Osteocyte (in vitro differentiated cells): Measurements from ENCODE around the gene CXCL14. TPM values are rescaled to one million over a fixed set of nuclear protein-coding genes. Genes with fewer than 3 reads are reported as not detected.

Source experiments
- DNase-seq: peaks from one replicate; pipeline ENCODE4 v3.0.0; 2021; ENCODE audit warnings: mixed read lengths; ENCODE audit not compliant: unreplicated experiment; ENCODE audit errors: extremely low spot score
- H3K27ac Mint-ChIP-seq: one replicate; pipeline ENCODE4 v1.8.0; 2021; ENCODE audit warnings: mild to moderate bottlenecking, mixed read lengths; ENCODE audit not compliant: unreplicated experiment
- H3K27me3 Mint-ChIP-seq: one replicate; pipeline ENCODE4 v1.8.0; 2021; ENCODE audit warnings: mixed read lengths; ENCODE audit not compliant: unreplicated experiment
- H3K36me3 Mint-ChIP-seq: one replicate; pipeline ENCODE4 v1.8.0; 2021; ENCODE audit warnings: mixed read lengths; ENCODE audit not compliant: unreplicated experiment
- H3K4me1 Mint-ChIP-seq: one replicate; pipeline ENCODE4 v1.8.0; 2021; ENCODE audit warnings: mixed read lengths; ENCODE audit not compliant: unreplicated experiment
- H3K4me3 Mint-ChIP-seq: one replicate; pipeline ENCODE4 v1.8.0; 2021; ENCODE audit warnings: mild to moderate bottlenecking, moderate library complexity, mixed read lengths; ENCODE audit not compliant: unreplicated experiment
- H3K9me3 Mint-ChIP-seq: one replicate; pipeline ENCODE4 v1.8.0; 2021; ENCODE audit warnings: mixed read lengths; ENCODE audit not compliant: unreplicated experiment
- CTCF ChIP-seq: fragments of 200-600 bp; sonication (generic); IDR thresholded peaks from 2 replicates; pipeline ENCODE4 v1.5.0; 2021; ENCODE audit warnings: antibody characterized with exemption, mild to moderate bottlenecking, moderate library complexity
- total RNA-seq: library from RNA; stranded (reverse); gene quantifications from 2 replicates; pipeline ENCODE4 v1.2.1, GENCODE V29; 2021

The CXCL14 gene
- total RNA-seq, 1 donor from 2014 or later = 0.16 TPM

- Mint-ChIP-seq H3K4me1 (peaks cover 6% of the 10 kb centered on the region), H3K9me3 (no peaks in the 10 kb centered on the region), H3K27me3 (peaks cover 27% of the 10 kb centered on the region)
Measured at GRCh38 chr5:135574493-135574892, 4.3 kb downstream of the CXCL14 start.

GRCh38 chr5:135571902-135572301 lies 6.9 kb downstream of the CXCL14 start:
- Mint-ChIP-seq H3K27ac (no peak overlapping the region), H3K4me1 (peaks cover 2% of the 10 kb centered on the region), H3K27me3 (peaks cover 4% of the 10 kb centered on the region), H3K4me3 (no peak overlapping the region), H3K36me3 (no peaks in the 10 kb centered on the region), H3K9me3 (no peaks in the 10 kb centered on the region)
- TF ChIP-seq CTCF = no peak
- no peak for DNase-seq

More at GRCh38 chr5:135574493-135574892, 4.3 kb downstream of the CXCL14 start:
- Mint-ChIP-seq H3K36me3 (no peaks in the 10 kb centered on the region), H3K27ac (no peak overlapping the region), H3K4me3 (no peak overlapping the region)
- no peak for DNase-seq
- no peak for TF ChIP-seq CTCF

GRCh38 chr5:135571066-135571609 lies 7.7 kb downstream of the CXCL14 start:
- Mint-ChIP-seq H3K27me3 (peaks cover 4% of the 10 kb centered on the region), H3K27ac (no peak overlapping the region), H3K4me3 (no peak overlapping the region), H3K4me1 (peaks cover 2% of the 10 kb centered on the region), H3K9me3 (no peaks in the 10 kb centered on the region), H3K36me3 (no peaks in the 10 kb centered on the region)
- TF ChIP-seq CTCF = no peak
- DNase-seq = no peak

GRCh38 chr5:135570453-135570764 lies 8.4 kb downstream of the CXCL14 start:
- DNase-seq = no peak
- Mint-ChIP-seq H3K4me3 (no peak overlapping the region), H3K9me3 (no peaks in the 10 kb centered on the region), H3K27ac (no peak overlapping the region), H3K36me3 (no peaks in the 10 kb centered on the region), H3K27me3 (peaks cover 7% of the 10 kb centered on the region), H3K4me1 (peaks cover under 1% of the 10 kb centered on the region)
- TF ChIP-seq CTCF = no peak

GRCh38 chr5:135569755-135570452 lies 8.9 kb downstream of the CXCL14 start:
- Mint-ChIP-seq H3K4me3 (no peak overlapping the region), H3K27me3 (peaks cover 12% of the 10 kb centered on the region), H3K27ac (no peak overlapping the region), H3K9me3 (no peaks in the 10 kb centered on the region), H3K4me1 (no peaks in the 10 kb centered on the region), H3K36me3 (no peaks in the 10 kb centered on the region)
- no peak for DNase-seq
- peak; percentile 46 for TF ChIP-seq CTCF
